PC-9 (cell line): Measurements from ENCODE around the gene DHX32. TPM values are rescaled to one million over a fixed set of nuclear protein-coding genes. Genes with fewer than 3 reads are reported as not detected.
"Not testable (repeated sequence)": the region's sequence is repeated elsewhere in the genome, so short reads cannot be mapped to it uniquely, and the experiment has no call there.

Experiments
- BruUV-seq: library from RNA; stranded (reverse); fragments of 400-500 nt; replicated peaks from 2 replicates; lab custom pipeline; 2021; lab: Mats Ljungman, UMichigan
- CTCF ChIA-PET: fragments of 300-600 bp; sonication (Branson Sonifier 250); formaldehyde crosslinking; loops from one replicate; lab custom pipeline; 2022; ENCODE audit warnings: antibody characterized with exemption; lab: Charles Lee
- POLR2A ChIA-PET: fragments of 300-600 bp; sonication (Branson Sonifier 250); formaldehyde crosslinking; loops from one replicate; lab custom pipeline; 2022; ENCODE audit warnings: antibody characterized with exemption; ENCODE audit not compliant: unreplicated experiment; lab: Charles Lee
- DNase-seq, 2 experiments: peaks; one replicate each; pipeline versions ENCODE4 v3.0.0 to v3.0.0-alpha.2; 2015 to 2022; ENCODE audit warnings: mixed read lengths in 1 of 2
- H2AFZ ChIP-seq: fragments of 200-600 bp; sonication (generic); 2 replicates; pipeline ENCODE4 v1.8.1; 2017; ENCODE audit warnings: antibody characterized with exemption
- H3F3A ChIP-seq: fragments of 200-600 bp; sonication (generic); 2 replicates; pipeline ENCODE4 v1.8.1; 2017; ENCODE audit warnings: antibody characterized with exemption, mild to moderate bottlenecking, low read depth; ENCODE audit not compliant: insufficient read depth
- H3K27ac ChIP-seq: fragments of 200-600 bp; sonication (generic); 2 replicates; pipeline ENCODE4 v1.6.1; 2016; ENCODE audit warnings: mixed run types
- H3K27me3 ChIP-seq: fragments of 200-600 bp; sonication (generic); 2 replicates; pipeline ENCODE4 v1.6.1; 2016; ENCODE audit warnings: low read depth, mixed run types; ENCODE audit not compliant: insufficient read depth
- H3K36me3 ChIP-seq: fragments of 200-600 bp; sonication (generic); 2 replicates; pipeline ENCODE4 v1.6.1; 2016; ENCODE audit warnings: low read depth, mixed run types
- H3K4me1 ChIP-seq: fragments of 200-600 bp; sonication (generic); replicated peaks from 2 replicates; pipeline ENCODE4 v1.6.1; 2016; ENCODE audit warnings: mixed run types; ENCODE audit not compliant: insufficient read depth
- H3K4me2 ChIP-seq: fragments of 200-600 bp; sonication (generic); 2 replicates; pipeline ENCODE4 v1.6.1; 2017; ENCODE audit warnings: mixed run types
- H3K4me3 ChIP-seq: fragments of 200-600 bp; sonication (generic); 2 replicates; pipeline ENCODE4 v1.6.1; 2016; ENCODE audit warnings: mixed run types
- H3K79me2 ChIP-seq: fragments of 200-600 bp; sonication (generic); 2 replicates; pipeline ENCODE4 v1.6.1; 2017; ENCODE audit warnings: low read depth, mixed run types
- H3K9me2 ChIP-seq: fragments of 200-600 bp; sonication (generic); 2 replicates; pipeline ENCODE4 v1.8.1; 2017; ENCODE audit warnings: mild to moderate bottlenecking; ENCODE audit not compliant: insufficient read depth
- H3K9me3 ChIP-seq: fragments of 200-600 bp; sonication (generic); 2 replicates; pipeline ENCODE4 v1.8.1; 2016; ENCODE audit warnings: low read depth; ENCODE audit not compliant: insufficient read depth
- H4K20me1 ChIP-seq: fragments of 200-600 bp; sonication (generic); 2 replicates; pipeline ENCODE4 v1.8.1; 2017; ENCODE audit not compliant: insufficient read depth
- intact Hi-C: fragments of 100-400 bp; cut with micrococcal nuclease; formaldehyde crosslinking; loops from one replicate; pipeline ENCODE4 v1.10.0; 2022; ENCODE audit not compliant: unreplicated experiment
- total RNA-seq: library from RNA; stranded (reverse); gene quantifications from 2 replicates; pipeline ENCODE4 v1.2.3, GENCODE V29; 2021

Gene DHX32
- total RNA-seq, 1 experiment from 2014 or later, result 51.0 TPM

GRCh38 chr10:125908813-125909212, 27.7 kb upstream of the DHX32 start:
- POLR2A ChIA-PET, H3K79me2 ChIP-seq, H3K4me3 ChIP-seq, H3K27ac ChIP-seq, H3K9me3 ChIP-seq, H3F3A ChIP-seq, DNase-seq, CTCF ChIA-PET, H3K27me3 ChIP-seq, H3K4me2 ChIP-seq, BruUV-seq, H3K9me2 ChIP-seq, H3K36me3 ChIP-seq, H3K4me1 ChIP-seq, H2AFZ ChIP-seq, H4K20me1 ChIP-seq, intact Hi-C loops: not testable (repeated sequence)

- intact Hi-C loops, H3K4me3 ChIP-seq: not testable (repeated sequence)
Observed at GRCh38 chr10:125907598-125907997, 26.5 kb upstream of the DHX32 start.

DNA sequence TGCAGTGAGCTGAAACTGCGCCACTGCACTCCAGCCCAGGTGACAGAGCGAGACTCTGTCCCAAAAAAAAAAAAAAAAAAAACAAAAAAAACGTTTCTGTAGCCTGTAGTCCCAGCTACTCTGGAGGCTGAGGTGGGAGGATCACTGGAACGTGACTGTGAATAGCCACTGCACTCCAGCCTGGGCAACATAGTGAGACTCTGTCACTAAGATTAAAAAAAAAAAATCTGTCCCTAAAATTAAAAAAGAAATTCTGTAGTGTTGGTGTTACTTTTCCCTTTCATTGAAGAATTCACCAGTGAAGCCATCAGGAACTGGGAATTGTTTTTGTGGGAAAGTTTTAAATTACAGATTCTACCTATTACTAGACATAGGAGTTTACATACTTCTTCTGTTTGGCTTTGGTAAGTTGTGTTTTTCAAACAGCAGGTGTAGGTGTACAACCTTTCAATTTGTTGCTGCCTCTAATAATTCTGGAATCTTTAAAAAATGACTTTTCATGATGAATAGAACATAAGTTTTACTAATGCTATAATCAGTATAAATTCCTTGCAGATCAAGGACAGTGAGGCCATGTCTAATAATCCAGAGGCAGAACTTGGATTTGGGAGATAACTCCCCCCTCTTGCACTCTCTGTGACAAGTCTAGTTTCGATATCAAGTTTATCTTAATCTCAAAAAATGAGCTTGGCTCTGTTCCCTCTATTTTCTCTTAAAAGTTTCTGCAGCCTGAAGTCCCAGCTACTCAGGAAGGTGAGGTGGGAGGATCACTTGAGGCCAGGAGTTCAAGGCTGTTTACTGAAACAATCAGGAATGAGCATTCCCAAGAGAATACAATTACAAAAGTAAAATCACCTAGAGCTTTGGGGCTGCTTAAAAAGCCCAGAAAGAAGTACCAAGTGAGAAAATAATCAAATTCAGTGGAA, 24.2 kb upstream of the DHX32 start:
- H3K9me3 ChIP-seq, intact Hi-C loops, H3K4me3 ChIP-seq, H4K20me1 ChIP-seq, H3F3A ChIP-seq, H3K27ac ChIP-seq, H2AFZ ChIP-seq, H3K27me3 ChIP-seq, BruUV-seq, H3K79me2 ChIP-seq, DNase-seq, POLR2A ChIA-PET, H3K9me2 ChIP-seq, H3K36me3 ChIP-seq, H3K4me2 ChIP-seq: not testable (repeated sequence)
- CTCF ChIA-PET, result interaction anchor here (0.6 kb wide), 1 partner anchor 316 kb away, joined by 4 read pairs; no protein-coding TSS in a partner anchor
- peaks cover 40% of the 10 kb centered on the region for H3K4me1 ChIP-seq

More at GRCh38 chr10:125907598-125907997, 26.5 kb upstream of the DHX32 start:
- H3K36me3 ChIP-seq, H3K9me3 ChIP-seq, DNase-seq, H2AFZ ChIP-seq, H3F3A ChIP-seq, H3K79me2 ChIP-seq, BruUV-seq, CTCF ChIA-PET, H3K4me2 ChIP-seq, H3K27ac ChIP-seq, H3K27me3 ChIP-seq, POLR2A ChIA-PET, H4K20me1 ChIP-seq, H3K9me2 ChIP-seq: not testable (repeated sequence)
- H3K4me1 ChIP-seq, result peaks cover 19% of the 10 kb centered on the region; the same call in 1 of the 2 replicates

DNA sequence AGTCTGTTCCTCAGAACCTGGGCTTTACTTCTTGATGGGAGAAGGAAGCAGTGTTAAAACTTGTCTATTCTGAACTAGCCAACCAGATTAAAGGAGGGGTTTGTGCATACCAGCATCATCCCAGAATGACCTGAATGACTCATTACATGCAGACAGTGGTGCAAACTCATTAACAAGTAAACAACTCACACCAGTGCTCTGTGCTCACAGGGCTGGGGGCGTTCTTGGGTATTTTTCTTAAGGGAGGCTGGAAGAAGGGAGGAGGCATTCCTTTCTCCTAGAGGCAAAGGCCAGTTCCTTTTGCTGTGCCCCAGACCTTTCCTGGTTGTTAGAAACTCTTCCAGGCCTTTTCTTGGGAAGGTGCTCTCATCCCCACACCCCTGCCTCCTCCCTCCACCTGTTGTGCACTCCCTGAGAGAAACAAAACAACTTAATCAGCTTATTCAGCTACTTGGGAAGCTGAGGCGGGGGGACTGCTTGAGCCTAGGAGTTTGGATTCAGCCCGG, 22.1 kb upstream of the DHX32 start:
- H3K79me2 ChIP-seq, H3K36me3 ChIP-seq, H2AFZ ChIP-seq, BruUV-seq, H3K27me3 ChIP-seq, H3K4me3 ChIP-seq, CTCF ChIA-PET, H3K9me2 ChIP-seq, H3K9me3 ChIP-seq, H4K20me1 ChIP-seq, H3F3A ChIP-seq, intact Hi-C loops: not testable (repeated sequence)
- Histone ChIP-seq H3K4me1 (peaks cover 43% of the 10 kb centered on the region), H3K4me2 (peak overlapping the region; percentile 58), H3K27ac (peak overlapping the region; percentile 72)
- peak; percentile 63 to 75 for DNase-seq
- POLR2A ChIA-PET, result interaction anchor here (0.6 kb wide), 1 partner anchor 49 kb away, joined by 6 read pairs; no protein-coding TSS in a partner anchor

- Histone ChIP-seq H3K4me1 (peaks cover 43% of the 10 kb centered on the region), H3K27ac (peak overlapping the region; percentile 71), H3K4me2 (peak overlapping the region; percentile 72), H3K4me3 (peak overlapping the region; percentile 18; the same call in 1 of the 2 replicates)
- H3K27me3 ChIP-seq, H3K36me3 ChIP-seq, H3K79me2 ChIP-seq, H3K9me3 ChIP-seq, CTCF ChIA-PET, H3F3A ChIP-seq, H3K9me2 ChIP-seq, H4K20me1 ChIP-seq, H2AFZ ChIP-seq, POLR2A ChIA-PET, intact Hi-C loops, BruUV-seq: not testable (repeated sequence)
- peak; percentile 52 to 81 for DNase-seq
Observed at GRCh38 chr10:125900963-125901362, 19.9 kb upstream of the DHX32 start.

DNA sequence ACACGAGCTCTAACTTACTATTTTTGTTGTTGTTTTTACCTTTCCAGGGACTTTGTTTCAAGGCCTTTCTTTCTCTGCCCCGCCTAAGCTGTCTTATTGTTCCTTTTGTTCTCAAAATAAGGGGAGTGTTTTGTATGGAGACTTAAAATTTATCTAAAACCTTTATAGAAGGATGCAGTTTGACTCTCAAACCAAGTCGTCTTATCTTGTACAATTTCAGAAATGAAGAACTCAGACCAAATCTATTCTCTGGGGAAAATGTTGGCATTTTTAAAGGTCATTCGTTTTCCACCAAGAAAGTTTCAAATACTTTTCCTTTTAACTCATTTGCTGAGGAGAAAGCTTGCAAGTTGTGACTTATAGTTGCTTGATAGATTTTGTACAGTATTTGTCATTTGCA, 16.2 kb upstream of the DHX32 start:
- intact Hi-C loops, BruUV-seq, H3F3A ChIP-seq, POLR2A ChIA-PET, H3K36me3 ChIP-seq, H3K27me3 ChIP-seq, H3K9me3 ChIP-seq, DNase-seq, H4K20me1 ChIP-seq, H3K9me2 ChIP-seq: not testable (repeated sequence)
- Histone ChIP-seq H3K4me2 (peak overlapping the region; percentile 79), H3K4me1 (peaks cover 32% of the 10 kb centered on the region), H3K27ac (0 out of 2 replicates have a peak overlapping the region, but pooled peaks have one; percentile 92), H3K79me2 (peaks cover 39% of the 10 kb centered on the region), H3K4me3 (peak overlapping the region; percentile 75; the same call in 1 of the 2 replicates), H2AFZ (peak overlapping the region; percentile 79; the same call in 1 of the 2 replicates)
- CTCF ChIA-PET, result interaction anchor here (0.6 to 0.7 kb wide), 2 partner anchors 320 to 787 kb away, joined by 6 to 9 read pairs; no protein-coding TSS in a partner anchor
